NCI-H1105 (cell line): ENCODE data around the gene DYNLT2.
"Not testable (repeated sequence)": the region's sequence is repeated elsewhere in the genome, so short reads cannot be mapped to it uniquely, and the experiment has no call there.

Experiments used
- DNase-seq: peaks from one replicate; lab custom pipeline; 2025; lab: John Stamatoyannopoulos, UW

DYNLT2 gene

DNA sequence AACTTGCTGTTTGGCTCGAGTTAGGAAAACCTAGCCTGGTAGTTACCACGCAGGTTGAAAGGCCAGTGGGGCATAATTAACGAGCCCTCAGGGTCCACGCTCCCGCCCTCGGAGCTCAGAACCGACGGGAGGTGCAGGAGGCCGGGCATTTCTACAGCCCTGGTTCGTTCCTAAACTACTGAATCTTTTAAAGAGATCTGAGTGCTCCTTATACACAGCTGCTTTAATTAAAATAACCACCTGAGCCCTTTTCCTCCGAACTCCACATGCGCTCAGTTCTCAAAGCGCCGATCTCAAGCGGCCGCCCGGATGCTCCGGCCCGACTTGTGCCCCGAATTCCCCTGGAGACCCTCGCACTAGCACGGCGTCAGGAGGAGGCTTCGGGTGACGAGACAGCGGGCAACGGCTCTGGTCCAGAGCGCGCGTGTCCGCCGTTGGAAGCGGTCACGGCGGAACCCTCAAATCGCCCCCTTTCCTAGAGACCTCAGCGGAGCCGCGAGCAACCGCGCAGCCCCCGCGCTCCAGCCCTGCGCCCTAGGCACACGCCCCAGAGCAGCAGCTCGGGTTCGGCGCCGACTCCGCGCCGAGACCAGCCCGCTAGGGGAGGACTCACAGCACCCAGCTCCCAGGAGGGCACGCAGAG is 49.9 kb downstream of the DYNLT2 start:
- DNase-seq = peak; percentile 33

DNA sequence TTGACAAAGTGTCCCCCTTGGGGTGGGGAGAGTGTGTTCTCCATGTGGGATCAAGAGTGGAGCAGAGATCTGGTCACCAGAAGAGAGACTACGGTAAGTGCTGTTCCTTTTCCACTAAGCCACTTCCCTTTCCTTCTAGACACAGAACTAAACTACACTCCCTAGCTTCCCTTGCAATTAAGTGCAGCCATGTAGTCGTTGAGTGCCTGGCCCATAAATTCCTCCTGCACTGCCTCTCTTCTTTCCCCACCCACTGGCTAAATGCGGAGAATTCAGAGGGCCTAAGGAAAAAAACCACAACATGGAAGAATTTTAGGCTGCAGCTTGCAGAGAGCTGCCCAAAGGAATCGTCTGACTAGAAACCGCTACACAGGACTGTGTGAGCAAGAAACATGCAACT is 51.1 kb downstream of the DYNLT2 start:
- no peak for DNase-seq

DNA sequence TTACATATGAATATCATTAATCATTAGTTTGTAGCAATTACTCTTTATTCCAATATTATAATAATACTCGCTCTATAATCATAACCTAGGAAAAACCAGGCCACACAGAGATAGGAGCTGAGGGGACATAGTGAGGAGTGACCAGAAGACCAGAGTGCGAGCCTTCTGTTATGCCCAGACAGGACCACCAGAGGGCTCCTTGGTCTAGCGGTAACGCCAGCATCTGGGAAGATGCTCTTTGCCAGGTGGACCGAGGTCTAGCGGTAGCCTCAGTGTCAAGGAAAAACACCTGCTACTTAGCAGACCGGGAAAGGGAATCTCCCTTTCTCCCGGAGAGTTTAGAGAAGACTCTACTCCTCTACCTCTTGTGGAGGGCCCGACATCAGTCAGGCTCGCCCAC is 54.3 kb downstream of the DYNLT2 start:
- DNase-seq = not testable (repeated sequence)

- no peak for DNase-seq
These were observed 56.2 kb downstream of the DYNLT2 start for GRCh38 chr6:169695131-169695530.

DNA sequence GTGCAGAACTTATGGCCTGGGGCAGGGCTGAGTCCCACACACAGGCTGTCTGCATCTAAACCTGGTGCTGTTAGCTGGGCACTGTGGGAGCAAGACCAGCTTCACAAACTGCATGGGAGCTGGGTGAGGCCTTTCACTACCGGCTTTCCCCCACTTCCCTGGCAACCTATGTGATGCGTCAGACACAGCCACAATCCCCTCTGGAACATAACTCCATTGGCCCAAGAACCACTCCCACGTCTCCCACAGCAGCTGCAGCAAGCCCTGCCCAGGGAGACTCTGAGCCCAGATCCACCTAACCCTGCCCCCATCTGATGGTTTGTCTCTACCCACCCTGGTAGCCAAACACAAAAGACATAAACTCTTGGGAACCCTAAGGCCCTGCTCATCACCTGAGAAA is 58.9 kb downstream of the DYNLT2 start:
- no peak for DNase-seq

DNA sequence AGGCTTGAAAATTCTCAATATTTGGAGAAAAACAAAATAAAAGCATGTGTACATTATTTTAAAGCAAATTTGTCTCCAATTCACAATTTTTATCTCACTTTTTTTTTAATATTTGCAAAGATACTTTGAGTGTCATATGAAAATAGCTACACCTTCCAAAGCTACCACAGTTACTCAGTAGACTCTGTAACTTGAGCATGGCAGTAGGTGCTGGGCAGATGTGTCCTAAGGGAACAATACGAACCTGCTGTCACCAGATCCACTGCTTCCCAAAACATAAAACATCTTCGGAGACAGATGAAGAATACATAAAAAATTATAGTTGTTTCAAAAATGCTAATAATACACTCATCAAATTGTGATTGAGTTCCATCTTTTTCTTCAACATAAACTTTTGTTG is 60.1 kb downstream of the DYNLT2 start:
- DNase-seq = no peak
